SK-N-SH (cell line): ENCODE measurements around the gene STEAP3. TPM values are rescaled to one million over a fixed set of nuclear protein-coding genes. Genes with fewer than 3 reads are reported as not detected.

Source experiments
- CTCF ChIA-PET: fragments of 300-600, 350-600 bp; formaldehyde crosslinking; extraction: SDS; loops from one replicate; lab custom pipeline; 2021; lab: Yijun Ruan, JAX
- POLR2A ChIA-PET: fragments of 350-600 bp; sonication (Branson Sonifier 250); formaldehyde crosslinking; extraction: SDS; loops from one replicate; lab custom pipeline; 2020; ENCODE audit warnings: antibody characterized with exemption, inconsistent platforms; lab: Yijun Ruan, JAX
- DNase-seq: peaks from one replicate; pipeline ENCODE4 v3.0.0; 2012
- H2AFZ ChIP-seq: fragments of 200-600 bp; sonication (generic); 2 replicates; pipeline ENCODE4 v1.8.1; 2016; ENCODE audit warnings: antibody characterized with exemption, mild to moderate bottlenecking, low read depth
- H3F3A ChIP-seq: fragments of 200-600 bp; sonication (generic); replicated peaks from 2 replicates; pipeline ENCODE3; 2016; ENCODE audit warnings: antibody characterized with exemption, mild to moderate bottlenecking; ENCODE audit not compliant: insufficient read depth
- H3K27ac ChIP-seq, 2 experiments: fragments of 200-500 bp in 1 of 2; fragments of 200-600 bp in 1 of 2; sonication (Bioruptor generic) in 1 of 2; sonication (generic), shearing (Covaris generic) in 1 of 2; 2 replicates each; pipeline versions ENCODE4 v1.5.1 to v1.6.1; 2014 to 2016; ENCODE audit warnings: low read depth in 2 of 2, inconsistent platforms in 1 of 2, low read length in 1 of 2, mild to moderate bottlenecking in 1 of 2, mixed read lengths in 1 of 2
- H3K27me3 ChIP-seq: fragments of 200-600 bp; sonication (generic), shearing (Covaris generic); 2 replicates; pipeline ENCODE4 v1.6.1; 2016; ENCODE audit warnings: mixed run types; ENCODE audit not compliant: insufficient read depth
- H3K36me3 ChIP-seq, 2 experiments: fragments of 200-500 bp in 1 of 2; fragments of 200-600 bp in 1 of 2; sonication (Bioruptor generic) in 1 of 2; sonication (generic) in 1 of 2; replicated peaks in 1 of 2; 2 replicates each; pipeline versions ENCODE3 to v1.5.1; 2014 to 2016; ENCODE audit warnings: low read length in 1 of 2, mild to moderate bottlenecking in 1 of 2; ENCODE audit not compliant: insufficient read depth in 2 of 2, control insufficient read depth in 1 of 2
- H3K4me1 ChIP-seq, 2 experiments: fragments of 200-500 bp in 1 of 2; fragments of 200-600 bp in 1 of 2; sonication (Bioruptor generic) in 1 of 2; sonication (generic), shearing (Covaris generic) in 1 of 2; 2 replicates each; pipeline versions ENCODE4 v1.5.1 to v1.6.1; 2014 to 2016; ENCODE audit warnings: low read depth in 1 of 2, low read length in 1 of 2, mixed run types in 1 of 2; ENCODE audit not compliant: insufficient read depth in 2 of 2, control insufficient read depth in 1 of 2
- H3K4me2 ChIP-seq: fragments of 200-600 bp; sonication (generic), shearing (Covaris generic); 2 replicates; pipeline ENCODE4 v1.6.1; 2017; ENCODE audit warnings: mixed run types
- H3K4me3 ChIP-seq, 2 experiments: fragments of 200-500 bp in 1 of 2; fragments of 200-600 bp in 1 of 2; sonication (Bioruptor generic) in 1 of 2; sonication (generic), shearing (Covaris generic) in 1 of 2; 2 replicates each; pipeline versions ENCODE4 v1.5.1 to v1.8.1; 2014 to 2016; ENCODE audit warnings: low read depth in 2 of 2, inconsistent platforms in 1 of 2, low read length in 1 of 2, mild to moderate bottlenecking in 1 of 2, mixed read lengths in 1 of 2, moderate library complexity in 1 of 2
- H3K79me2 ChIP-seq: fragments of 200-600 bp; sonication (generic); 2 replicates; pipeline ENCODE4 v1.8.1; 2017; ENCODE audit warnings: mild to moderate bottlenecking; ENCODE audit not compliant: insufficient read depth
- H3K9ac ChIP-seq: fragments of 200-600 bp; sonication (generic); 2 replicates; pipeline ENCODE4 v1.6.1; 2017; ENCODE audit warnings: mixed run types
- H3K9me2 ChIP-seq: fragments of 200-600 bp; sonication (generic); 2 replicates; pipeline ENCODE4 v1.6.1; 2017; ENCODE audit warnings: mixed run types
- H3K9me3 ChIP-seq: fragments of 200-600 bp; sonication (generic); 2 replicates; pipeline ENCODE4 v1.6.1; 2017; ENCODE audit warnings: mixed run types, mild to moderate bottlenecking, moderate library complexity
- H4K20me1 ChIP-seq: fragments of 200-600 bp; sonication (generic); 2 replicates; pipeline ENCODE4 v1.6.1; 2017; ENCODE audit warnings: mild to moderate bottlenecking, mixed run types; ENCODE audit not compliant: insufficient read depth
- CHD2 ChIP-seq: fragments of 150-350 bp; IDR thresholded peaks from 2 replicates; pipeline ENCODE4 v1.6.1; 2018; ENCODE audit warnings: low read length; ENCODE audit not compliant: partially characterized antibody
- ELF1 ChIP-seq: IDR thresholded peaks from 2 replicates; pipeline ENCODE4 v1.4.0; 2012
- EP300 ChIP-seq, 2 experiments: IDR thresholded peaks; 2 replicates each; pipeline versions ENCODE4 v1.4.0 to v1.6.1; 2012; ENCODE audit warnings: borderline replicate concordance in 1 of 2, low read depth in 1 of 2, low read length in 1 of 2
- EZH2phosphoT487 ChIP-seq: fragments of 200-600 bp; sonication (generic); IDR thresholded peaks from 2 replicates; pipeline ENCODE4 v1.6.1; 2017; ENCODE audit warnings: low read depth, mixed run types, mild to moderate bottlenecking, antibody characterized with exemption, moderate library complexity, borderline replicate concordance
- FOSL2 ChIP-seq: IDR thresholded peaks from 2 replicates; pipeline ENCODE4 v1.4.0; 2012; ENCODE audit warnings: low read depth, mild to moderate bottlenecking, moderate library complexity, borderline replicate concordance
- GATA2 ChIP-seq: sonication (generic); formaldehyde crosslinking; IDR thresholded peaks from 2 replicates; pipeline ENCODE4 v1.5.0; 2020; ENCODE audit warnings: mild to moderate bottlenecking, missing genetic modification reagents
- MEF2A ChIP-seq: IDR thresholded peaks from 2 replicates; pipeline ENCODE4 v1.4.0; 2012; ENCODE audit warnings: low read depth, borderline replicate concordance
- MXI1 ChIP-seq: IDR thresholded peaks from 2 replicates; pipeline ENCODE4 v1.6.1; 2012; ENCODE audit warnings: mild to moderate bottlenecking, low read depth, low read length, improper control_type of control experiment
- NFIC ChIP-seq: IDR thresholded peaks from 2 replicates; pipeline ENCODE4 v1.4.0; 2012; ENCODE audit warnings: borderline replicate concordance
- NRF1 ChIP-seq: IDR thresholded peaks from 2 replicates; pipeline ENCODE4 v1.6.1; 2012; ENCODE audit warnings: low read depth, mild to moderate bottlenecking, low read length
- RCOR1 ChIP-seq: fragments of 150-350 bp; IDR thresholded peaks from 2 replicates; pipeline ENCODE4 v1.6.1; 2017; ENCODE audit warnings: antibody characterized with exemption, low read length
- RFX5 ChIP-seq: IDR thresholded peaks from 2 replicates; pipeline ENCODE4 v1.6.1; 2012; ENCODE audit warnings: mild to moderate bottlenecking, improper control_type of control experiment, low read length
- TAF1 ChIP-seq: IDR thresholded peaks from 2 replicates; pipeline ENCODE4 v1.6.1; 2012; ENCODE audit warnings: low read depth, mild to moderate bottlenecking, low read length, moderate library complexity, borderline replicate concordance
- TCF12 ChIP-seq: IDR thresholded peaks from 2 replicates; pipeline ENCODE4 v1.4.0; 2012
- TEAD4 ChIP-seq: IDR thresholded peaks from 2 replicates; pipeline ENCODE4 v1.4.0; 2012; ENCODE audit warnings: mild to moderate bottlenecking, borderline replicate concordance; ENCODE audit not compliant: insufficient read depth
- YY1 ChIP-seq: IDR thresholded peaks from 2 replicates; pipeline ENCODE4 v1.4.0; 2012; ENCODE audit warnings: low read depth, mild to moderate bottlenecking
- WGBS: methylation state at CpG from one replicate; pipeline ENCODE4 v1.1.6; 2017; ENCODE audit warnings: low lambda C conversion rate; 5-methylcytosine and 5-hydroxymethylcytosine counted together
- polyA plus RNA-seq, 3 experiments: library from polyadenylated mRNA; depleted of rRNA; stranded (reverse); fragments of >200 nt; gene quantifications; 2 replicates each; pipeline ENCODE4 v1.2.3, GENCODE V29; 2012
- TF ChIP-seq, protein P1 (sequence below): IDR thresholded peaks from 2 replicates; pipeline ENCODE4 v1.6.1; 2012; ENCODE audit warnings: mild to moderate bottlenecking, low read depth, low read length, moderate library complexity
- TF ChIP-seq, protein P2 (sequence below): fragments of 150-350 bp; IDR thresholded peaks from 2 replicates; pipeline ENCODE4 v1.6.1; 2016; ENCODE audit warnings: mild to moderate bottlenecking, low read depth, low read length
- TF ChIP-seq, protein P3 (sequence below): IDR thresholded peaks from 2 replicates; pipeline ENCODE4 v1.4.0; 2012; ENCODE audit warnings: low read depth
- TF ChIP-seq, protein P4 (sequence below): IDR thresholded peaks from 2 replicates; pipeline ENCODE4 v1.4.0; 2012; ENCODE audit warnings: low read depth, borderline replicate concordance
- TF ChIP-seq, protein P5 (sequence below): IDR thresholded peaks from 2 replicates; pipeline ENCODE4; 2012

STEAP3 gene
- polyA plus RNA-seq, 1 of the 3 experiments (the other 2 are of a cell fraction): 30.6 TPM

DNA sequence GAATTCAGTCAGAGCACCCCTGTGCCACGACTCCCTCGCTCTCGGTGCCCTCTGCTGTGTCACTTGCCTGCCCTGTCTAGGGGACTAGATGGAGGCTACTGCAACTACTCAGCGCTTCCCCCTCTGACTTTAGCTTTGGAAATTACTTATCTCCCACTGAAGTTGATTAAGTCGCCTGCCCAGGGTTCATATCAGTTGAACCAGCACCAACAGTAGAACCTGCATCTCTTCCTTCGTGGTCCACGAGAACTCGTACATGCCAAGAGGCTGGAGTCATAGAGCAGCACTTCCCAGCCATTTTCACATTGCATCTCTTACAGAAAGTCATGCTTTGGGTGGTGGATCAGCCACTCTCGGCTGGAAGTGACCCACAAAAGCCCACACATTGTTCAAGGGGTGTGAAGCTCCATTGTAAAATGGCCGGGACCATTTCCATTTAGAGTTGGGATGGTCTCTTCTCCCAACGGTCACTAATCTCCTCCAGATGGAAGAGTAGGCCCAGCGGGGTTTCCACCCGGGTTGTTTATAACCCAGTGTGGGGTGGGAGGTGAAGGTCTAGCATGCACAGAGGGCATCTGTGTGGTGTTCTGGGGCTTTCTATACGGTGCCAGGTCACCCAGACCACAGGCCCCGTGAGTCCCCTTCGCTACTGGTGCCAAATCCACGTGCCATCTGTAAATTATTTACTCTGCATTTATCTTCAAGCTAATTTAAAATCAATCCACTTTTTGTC is 38.0 kb downstream of the STEAP3 start (continued):
- TF ChIP-seq, protein P1, sequence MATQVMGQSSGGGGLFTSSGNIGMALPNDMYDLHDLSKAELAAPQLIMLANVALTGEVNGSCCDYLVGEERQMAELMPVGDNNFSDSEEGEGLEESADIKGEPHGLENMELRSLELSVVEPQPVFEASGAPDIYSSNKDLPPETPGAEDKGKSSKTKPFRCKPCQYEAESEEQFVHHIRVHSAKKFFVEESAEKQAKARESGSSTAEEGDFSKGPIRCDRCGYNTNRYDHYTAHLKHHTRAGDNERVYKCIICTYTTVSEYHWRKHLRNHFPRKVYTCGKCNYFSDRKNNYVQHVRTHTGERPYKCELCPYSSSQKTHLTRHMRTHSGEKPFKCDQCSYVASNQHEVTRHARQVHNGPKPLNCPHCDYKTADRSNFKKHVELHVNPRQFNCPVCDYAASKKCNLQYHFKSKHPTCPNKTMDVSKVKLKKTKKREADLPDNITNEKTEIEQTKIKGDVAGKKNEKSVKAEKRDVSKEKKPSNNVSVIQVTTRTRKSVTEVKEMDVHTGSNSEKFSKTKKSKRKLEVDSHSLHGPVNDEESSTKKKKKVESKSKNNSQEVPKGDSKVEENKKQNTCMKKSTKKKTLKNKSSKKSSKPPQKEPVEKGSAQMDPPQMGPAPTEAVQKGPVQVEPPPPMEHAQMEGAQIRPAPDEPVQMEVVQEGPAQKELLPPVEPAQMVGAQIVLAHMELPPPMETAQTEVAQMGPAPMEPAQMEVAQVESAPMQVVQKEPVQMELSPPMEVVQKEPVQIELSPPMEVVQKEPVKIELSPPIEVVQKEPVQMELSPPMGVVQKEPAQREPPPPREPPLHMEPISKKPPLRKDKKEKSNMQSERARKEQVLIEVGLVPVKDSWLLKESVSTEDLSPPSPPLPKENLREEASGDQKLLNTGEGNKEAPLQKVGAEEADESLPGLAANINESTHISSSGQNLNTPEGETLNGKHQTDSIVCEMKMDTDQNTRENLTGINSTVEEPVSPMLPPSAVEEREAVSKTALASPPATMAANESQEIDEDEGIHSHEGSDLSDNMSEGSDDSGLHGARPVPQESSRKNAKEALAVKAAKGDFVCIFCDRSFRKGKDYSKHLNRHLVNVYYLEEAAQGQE: no peak
- TF ChIP-seq, protein P2, sequence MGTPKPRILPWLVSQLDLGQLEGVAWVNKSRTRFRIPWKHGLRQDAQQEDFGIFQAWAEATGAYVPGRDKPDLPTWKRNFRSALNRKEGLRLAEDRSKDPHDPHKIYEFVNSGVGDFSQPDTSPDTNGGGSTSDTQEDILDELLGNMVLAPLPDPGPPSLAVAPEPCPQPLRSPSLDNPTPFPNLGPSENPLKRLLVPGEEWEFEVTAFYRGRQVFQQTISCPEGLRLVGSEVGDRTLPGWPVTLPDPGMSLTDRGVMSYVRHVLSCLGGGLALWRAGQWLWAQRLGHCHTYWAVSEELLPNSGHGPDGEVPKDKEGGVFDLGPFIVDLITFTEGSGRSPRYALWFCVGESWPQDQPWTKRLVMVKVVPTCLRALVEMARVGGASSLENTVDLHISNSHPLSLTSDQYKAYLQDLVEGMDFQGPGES: no peak
- no peak for TF ChIP-seq RCOR1
- no peak for TF ChIP-seq MEF2A
- TF ChIP-seq CHD2: no peak
- no peak for TF ChIP-seq NFIC
- no peak for TF ChIP-seq FOSL2
- no peak for TF ChIP-seq TEAD4

DNA sequence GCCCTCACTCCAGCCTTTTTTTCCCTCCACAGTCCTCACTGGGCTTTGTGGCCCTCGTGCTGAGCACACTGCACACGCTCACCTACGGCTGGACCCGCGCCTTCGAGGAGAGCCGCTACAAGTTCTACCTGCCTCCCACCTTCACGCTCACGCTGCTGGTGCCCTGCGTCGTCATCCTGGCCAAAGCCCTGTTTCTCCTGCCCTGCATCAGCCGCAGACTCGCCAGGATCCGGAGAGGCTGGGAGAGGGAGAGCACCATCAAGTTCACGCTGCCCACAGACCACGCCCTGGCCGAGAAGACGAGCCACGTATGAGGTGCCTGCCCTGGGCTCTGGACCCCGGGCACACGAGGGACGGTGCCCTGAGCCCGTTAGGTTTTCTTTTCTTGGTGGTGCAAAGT is 39.4 kb downstream of the STEAP3 start:
- Histone ChIP-seq H3F3A (no peaks in the 10 kb centered on the region), H3K4me1 (no peaks in the 10 kb centered on the region; a peak in 1 of 4 replicates), H3K9me2 (no peaks in the 10 kb centered on the region), H4K20me1 (no peaks in the 10 kb centered on the region), H3K27me3 (no peaks in the 10 kb centered on the region), H2AFZ (no peak overlapping the region), H3K4me3 (no peak overlapping the region), H3K79me2 (no peaks in the 10 kb centered on the region), H3K4me2 (no peak overlapping the region), H3K36me3 (no peaks in the 10 kb centered on the region), H3K9ac (no peak overlapping the region), H3K9me3 (no peaks in the 10 kb centered on the region), H3K27ac (no peak overlapping the region)
- TF ChIP-seq EZH2phosphoT487 (no peak), TAF1 (no peak), FOSL2 (no peak), TCF12 (no peak), EP300 (IDR thresholded peaks at IDR 0.05; ENCODE audit: borderline replicate concordance in 1 of 2, low read depth in 1 of 2, low read length in 1 of 2) (no peak), TEAD4 (no peak), GATA2 (no peak), RCOR1 (no peak), NRF1 (no peak), RFX5 (no peak), YY1 (no peak), NFIC (no peak), ELF1 (no peak), MXI1 (no peak)
- TF ChIP-seq, protein P3, sequence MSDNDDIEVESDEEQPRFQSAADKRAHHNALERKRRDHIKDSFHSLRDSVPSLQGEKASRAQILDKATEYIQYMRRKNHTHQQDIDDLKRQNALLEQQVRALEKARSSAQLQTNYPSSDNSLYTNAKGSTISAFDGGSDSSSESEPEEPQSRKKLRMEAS: no peak
- TF ChIP-seq, protein P4, sequence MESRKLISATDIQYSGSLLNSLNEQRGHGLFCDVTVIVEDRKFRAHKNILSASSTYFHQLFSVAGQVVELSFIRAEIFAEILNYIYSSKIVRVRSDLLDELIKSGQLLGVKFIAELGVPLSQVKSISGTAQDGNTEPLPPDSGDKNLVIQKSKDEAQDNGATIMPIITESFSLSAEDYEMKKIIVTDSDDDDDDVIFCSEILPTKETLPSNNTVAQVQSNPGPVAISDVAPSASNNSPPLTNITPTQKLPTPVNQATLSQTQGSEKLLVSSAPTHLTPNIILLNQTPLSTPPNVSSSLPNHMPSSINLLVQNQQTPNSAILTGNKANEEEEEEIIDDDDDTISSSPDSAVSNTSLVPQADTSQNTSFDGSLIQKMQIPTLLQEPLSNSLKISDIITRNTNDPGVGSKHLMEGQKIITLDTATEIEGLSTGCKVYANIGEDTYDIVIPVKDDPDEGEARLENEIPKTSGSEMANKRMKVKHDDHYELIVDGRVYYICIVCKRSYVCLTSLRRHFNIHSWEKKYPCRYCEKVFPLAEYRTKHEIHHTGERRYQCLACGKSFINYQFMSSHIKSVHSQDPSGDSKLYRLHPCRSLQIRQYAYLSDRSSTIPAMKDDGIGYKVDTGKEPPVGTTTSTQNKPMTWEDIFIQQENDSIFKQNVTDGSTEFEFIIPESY: no peak
- TF ChIP-seq, protein P5, sequence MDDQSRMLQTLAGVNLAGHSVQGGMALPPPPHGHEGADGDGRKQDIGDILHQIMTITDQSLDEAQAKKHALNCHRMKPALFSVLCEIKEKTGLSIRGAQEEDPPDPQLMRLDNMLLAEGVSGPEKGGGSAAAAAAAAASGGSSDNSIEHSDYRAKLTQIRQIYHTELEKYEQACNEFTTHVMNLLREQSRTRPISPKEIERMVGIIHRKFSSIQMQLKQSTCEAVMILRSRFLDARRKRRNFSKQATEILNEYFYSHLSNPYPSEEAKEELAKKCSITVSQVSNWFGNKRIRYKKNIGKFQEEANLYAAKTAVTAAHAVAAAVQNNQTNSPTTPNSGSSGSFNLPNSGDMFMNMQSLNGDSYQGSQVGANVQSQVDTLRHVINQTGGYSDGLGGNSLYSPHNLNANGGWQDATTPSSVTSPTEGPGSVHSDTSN: no peak
- ChIA-PET POLR2A (no interaction called here), CTCF (interaction anchor here (1.0 to 1.2 kb wide), 2 partner anchors 20 to 90 kb away, joined by 3 read pairs; no protein-coding TSS in a partner anchor)
- no peak for DNase-seq
- WGBS: 89% methylated on average over 13 of the region's 23 CpGs
